ENCODE data around the gene CRYBA1.

GRCh38 chr17:29251184-29251583 lies 4.5 kb downstream of the CRYBA1 start:
- TF ChIP-seq PKNOX1 (IDR thresholded peaks at IDR 0.05) (no peak), FOXM1 (IDR thresholded peaks at IDR 0.05; ENCODE audit: borderline replicate concordance) (no peak), ELF4 (IDR thresholded peaks at IDR 0.05) (no peak), BHLHE40 (IDR thresholded peaks at IDR 0.05; ENCODE audit: borderline replicate concordance) (no peak), CTBP1 (IDR thresholded peaks at IDR 0.05; ENCODE audit: borderline replicate concordance) (no peak), LEF1 (IDR thresholded peaks at IDR 0.05; ENCODE audit: borderline replicate concordance) (no peak)
